H1 (cell line): ENCODE results near the gene GNAO1. TPM values are rescaled to one million over a fixed set of nuclear protein-coding genes. Genes with fewer than 3 reads are reported as not detected.

Experiments
- CTCF ChIA-PET: fragments of 300-600 bp; sonication (Branson Sonifier 250); formaldehyde crosslinking; loops from one replicate; lab custom pipeline; 2021; ENCODE audit not compliant: partially characterized antibody; lab: Charles Lee
- POLR2A ChIA-PET: fragments of 300-600 bp; sonication (Branson Sonifier 250); formaldehyde crosslinking; loops from one replicate; lab custom pipeline; 2021; ENCODE audit warnings: inconsistent platforms; ENCODE audit not compliant: partially characterized antibody; lab: Charles Lee
- DNase-seq, 2 experiments: peaks; one replicate each; pipeline versions ENCODE4 v3.0.0 to v3.0.0-alpha.2; 2010 to 2022; ENCODE audit warnings: low spot score in 2 of 2, low read depth in 1 of 2, mixed read lengths in 1 of 2
- FAIRE-seq: peaks from 2 replicates; lab custom pipeline; 2011; peaks lifted over from hg19 to GRCh38; lab: Jason Lieb, UNC
- H2AFZ ChIP-seq: 2 replicates; pipeline ENCODE4 v1.8.1; 2012; ENCODE audit warnings: low read length, inconsistent platforms
- H2AK5ac ChIP-seq: 2 replicates; pipeline ENCODE4 v1.6.1; 2013; ENCODE audit warnings: low read depth, low read length
- H2BK120ac ChIP-seq: replicated peaks from 2 replicates; pipeline ENCODE3; 2013; ENCODE audit warnings: low read depth, low read length, inconsistent platforms
- H2BK12ac ChIP-seq: 2 replicates; pipeline ENCODE4 v1.6.1; 2013; ENCODE audit warnings: low read depth, low read length
- H2BK15ac ChIP-seq: 2 replicates; pipeline ENCODE4 v1.6.1; 2013; ENCODE audit warnings: low read length
- H2BK20ac ChIP-seq: 2 replicates; pipeline ENCODE4 v1.6.1; 2013; ENCODE audit warnings: low read length
- H2BK5ac ChIP-seq: 2 replicates; pipeline ENCODE4 v1.6.1; 2013; ENCODE audit warnings: low read depth, low read length
- H3K14ac ChIP-seq: 2 replicates; pipeline ENCODE4 v1.6.1; 2013; ENCODE audit warnings: inconsistent platforms; ENCODE audit not compliant: insufficient read length
- H3K18ac ChIP-seq: 2 replicates; pipeline ENCODE4 v1.6.1; 2013; ENCODE audit warnings: low read length; ENCODE audit errors: extremely low read depth
- H3K23ac ChIP-seq: 2 replicates; pipeline ENCODE4 v1.6.1; 2013; ENCODE audit warnings: inconsistent platforms; ENCODE audit not compliant: insufficient read length
- H3K23me2 ChIP-seq: 2 replicates; pipeline ENCODE4 v1.6.1; 2013; ENCODE audit warnings: low read depth, low read length
- H3K27ac ChIP-seq: 2 replicates; pipeline ENCODE4 v1.6.1; 2011; ENCODE audit warnings: low read depth, low read length, inconsistent platforms
- H3K27me3 ChIP-seq, 4 experiments: replicated peaks in 1 of 4; 1 replicate in 1 of 4; 2 replicates in 3 of 4; pipeline versions ENCODE4 v1.6.1 to v1.8.1; 2011 to 2013; ENCODE audit warnings: low read length in 3 of 4, mild to moderate bottlenecking in 3 of 4, inconsistent platforms in 2 of 4, mixed read lengths in 2 of 4, moderate library complexity in 1 of 4; ENCODE audit not compliant: control insufficient read depth in 3 of 4, insufficient read depth in 3 of 4; ENCODE audit errors: extremely low read depth in 1 of 4
- H3K36me3 ChIP-seq, 4 experiments: 2 replicates each; pipeline versions ENCODE4 v1.6.1 to v1.8.1; 2011 to 2013; ENCODE audit warnings: mild to moderate bottlenecking in 4 of 4, low read length in 3 of 4, moderate library complexity in 2 of 4, control low read depth in 1 of 4, inconsistent platforms in 1 of 4; ENCODE audit not compliant: insufficient read depth in 4 of 4, control insufficient read depth in 2 of 4
- H3K4ac ChIP-seq: replicated peaks from 2 replicates; pipeline ENCODE3; 2013; ENCODE audit warnings: low read length, low read depth, mixed read lengths, inconsistent platforms; ENCODE audit not compliant: insufficient read length
- H3K4me1 ChIP-seq, 4 experiments: replicated peaks in 1 of 4; 1 replicate in 1 of 4; 2 replicates in 3 of 4; pipeline versions ENCODE4 v1.6.1 to v1.8.1; 2011 to 2013; ENCODE audit warnings: low read length in 3 of 4, inconsistent platforms in 2 of 4, mixed read lengths in 1 of 4; ENCODE audit not compliant: insufficient read depth in 4 of 4, control insufficient read depth in 3 of 4
- H3K4me2 ChIP-seq, 2 experiments: 2 replicates each; pipeline versions ENCODE4 v1.6.1 to v1.8.1; 2011 to 2013; ENCODE audit warnings: low read depth in 2 of 2, low read length in 2 of 2, control low read depth in 1 of 2, inconsistent platforms in 1 of 2, mild to moderate bottlenecking in 1 of 2; ENCODE audit not compliant: insufficient read depth in 1 of 2
- H3K4me3 ChIP-seq, 4 experiments: fragments of 200-600, 300-600 bp in 1 of 4; sonication (generic), shearing (Covaris generic), sonication (Bioruptor Twin) in 1 of 4; 2 replicates each; pipeline versions ENCODE4 v1.5.1 to v1.8.1; 2011 to 2016; ENCODE audit warnings: low read length in 4 of 4, low read depth in 3 of 4, control low read depth in 2 of 4, inconsistent platforms in 2 of 4, mild to moderate bottlenecking in 2 of 4, mixed read lengths in 1 of 4, moderate library complexity in 1 of 4; ENCODE audit not compliant: insufficient read depth in 2 of 4; ENCODE audit errors: extremely low read depth in 1 of 4
- H3K56ac ChIP-seq: replicated peaks from 2 replicates; pipeline ENCODE3; 2013; ENCODE audit warnings: low read depth, mild to moderate bottlenecking, mixed read lengths, low read length, inconsistent platforms; ENCODE audit not compliant: insufficient read length
- H3K79me1 ChIP-seq: 2 replicates; pipeline ENCODE4 v1.6.1; 2013; ENCODE audit warnings: low read depth, low read length, control low read depth
- H3K79me2 ChIP-seq, 2 experiments: 2 replicates each; pipeline versions ENCODE4 v1.6.1 to v1.8.1; 2012 to 2013; ENCODE audit warnings: low read length in 2 of 2, mild to moderate bottlenecking in 2 of 2, inconsistent platforms in 1 of 2; ENCODE audit not compliant: insufficient read depth in 2 of 2, control insufficient read depth in 1 of 2
- H3K9ac ChIP-seq, 4 experiments: replicated peaks in 1 of 4; 1 replicate in 1 of 4; 2 replicates in 3 of 4; pipeline versions ENCODE4 v1.6.1 to v1.8.1; 2011 to 2013; ENCODE audit warnings: low read depth in 3 of 4, low read length in 3 of 4, control low read depth in 2 of 4, mild to moderate bottlenecking in 2 of 4, moderate library complexity in 2 of 4, inconsistent platforms in 1 of 4; ENCODE audit errors: extremely low read depth in 1 of 4
- H3K9me3 ChIP-seq, 2 experiments: 2 replicates each; pipeline versions ENCODE4 v1.6.1 to v1.8.1; 2012 to 2013; ENCODE audit warnings: mild to moderate bottlenecking in 2 of 2, moderate library complexity in 2 of 2, control low read depth in 1 of 2, inconsistent platforms in 1 of 2, low read depth in 1 of 2, low read length in 1 of 2, mixed read lengths in 1 of 2; ENCODE audit not compliant: insufficient read depth in 2 of 2
- H4K20me1 ChIP-seq, 2 experiments: replicated peaks in 1 of 2; 2 replicates each; pipeline versions ENCODE3 to v1.8.1; 2011 to 2013; ENCODE audit warnings: inconsistent platforms in 2 of 2, low read length in 2 of 2, mild to moderate bottlenecking in 1 of 2; ENCODE audit not compliant: insufficient read depth in 2 of 2, control insufficient read depth in 1 of 2
- H4K5ac ChIP-seq: 2 replicates; pipeline ENCODE4 v1.6.1; 2013; ENCODE audit warnings: low read length, low read depth, mixed read lengths, inconsistent platforms; ENCODE audit not compliant: insufficient read length
- H4K8ac ChIP-seq: 2 replicates; pipeline ENCODE4 v1.8.0; 2013; ENCODE audit warnings: mild to moderate bottlenecking, moderate library complexity, low read length, inconsistent platforms; ENCODE audit not compliant: insufficient read depth; ENCODE audit errors: extremely low read depth
- H4K91ac ChIP-seq: replicated peaks from 2 replicates; pipeline ENCODE3; 2013; ENCODE audit warnings: low read length, mixed read lengths, inconsistent platforms; ENCODE audit not compliant: insufficient read length
- EZH2 ChIP-seq: fragments of 200-600 bp; sonication (generic); IDR thresholded peaks from 2 replicates; pipeline ENCODE4 v1.7.1; 2012; ENCODE audit warnings: low read depth, mild to moderate bottlenecking, moderate library complexity, low read length, inconsistent platforms; ENCODE audit not compliant: severe bottlenecking
- GABPA ChIP-seq: IDR thresholded peaks from 2 replicates; pipeline ENCODE4 v1.6.1; 2011; ENCODE audit warnings: mild to moderate bottlenecking, low read length, moderate library complexity, borderline replicate concordance; ENCODE audit not compliant: insufficient read depth
- WGBS, 2 experiments: shearing (Covaris generic) in 1 of 2; methylation state at CpG; one replicate each; pipeline versions ENCODE4 v1.1.6 to v1.1.7; 2013 to 2015; ENCODE audit warnings: low lambda C conversion rate in 2 of 2, mixed read lengths in 2 of 2, inconsistent platforms in 1 of 2, low coverage in 1 of 2, missing lambda C conversion rate in 1 of 2; ENCODE audit not compliant: insufficient replicate concordance in 2 of 2, insufficient coverage in 1 of 2, insufficient read length in 1 of 2; ENCODE audit errors: extremely low coverage in 1 of 2, missing lambda C conversion rate in 1 of 2; 5-methylcytosine and 5-hydroxymethylcytosine counted together
- polyA plus RNA-seq, 7 experiments: library from polyadenylated mRNA; depleted of rRNA in 3 of 7; stranded (reverse) in 5 of 7; unstranded in 2 of 7; fragments of >200 nt in 5 of 7; fragments of 200-250 nt in 2 of 7; gene quantifications; 1 replicate in 5 of 7; 2 replicates in 1 of 7; 4 replicates in 1 of 7; pipeline versions ENCODE4 v1.2.1 to v1.2.3, GENCODE V29; 2011 to 2013; ENCODE audit warnings: missing spikeins in 2 of 7, mixed read lengths in 2 of 7
- total RNA-seq: library from RNA; stranded (reverse); fragmentation: NEBNext Ultra II Directional; extraction: Animal tissue kit (Norgen Biotek cat#: 25700); gene quantifications from 2 replicates; pipeline ENCODE4 v1.2.1, GENCODE V29; 2021

The GNAO1 gene
- total and polyA plus RNA-seq, 2 of the 8 experiments (the other 6 are each of a cell fraction or from before 2014, with no cell fraction given) = 6.7 to 34.4 TPM

DNA sequence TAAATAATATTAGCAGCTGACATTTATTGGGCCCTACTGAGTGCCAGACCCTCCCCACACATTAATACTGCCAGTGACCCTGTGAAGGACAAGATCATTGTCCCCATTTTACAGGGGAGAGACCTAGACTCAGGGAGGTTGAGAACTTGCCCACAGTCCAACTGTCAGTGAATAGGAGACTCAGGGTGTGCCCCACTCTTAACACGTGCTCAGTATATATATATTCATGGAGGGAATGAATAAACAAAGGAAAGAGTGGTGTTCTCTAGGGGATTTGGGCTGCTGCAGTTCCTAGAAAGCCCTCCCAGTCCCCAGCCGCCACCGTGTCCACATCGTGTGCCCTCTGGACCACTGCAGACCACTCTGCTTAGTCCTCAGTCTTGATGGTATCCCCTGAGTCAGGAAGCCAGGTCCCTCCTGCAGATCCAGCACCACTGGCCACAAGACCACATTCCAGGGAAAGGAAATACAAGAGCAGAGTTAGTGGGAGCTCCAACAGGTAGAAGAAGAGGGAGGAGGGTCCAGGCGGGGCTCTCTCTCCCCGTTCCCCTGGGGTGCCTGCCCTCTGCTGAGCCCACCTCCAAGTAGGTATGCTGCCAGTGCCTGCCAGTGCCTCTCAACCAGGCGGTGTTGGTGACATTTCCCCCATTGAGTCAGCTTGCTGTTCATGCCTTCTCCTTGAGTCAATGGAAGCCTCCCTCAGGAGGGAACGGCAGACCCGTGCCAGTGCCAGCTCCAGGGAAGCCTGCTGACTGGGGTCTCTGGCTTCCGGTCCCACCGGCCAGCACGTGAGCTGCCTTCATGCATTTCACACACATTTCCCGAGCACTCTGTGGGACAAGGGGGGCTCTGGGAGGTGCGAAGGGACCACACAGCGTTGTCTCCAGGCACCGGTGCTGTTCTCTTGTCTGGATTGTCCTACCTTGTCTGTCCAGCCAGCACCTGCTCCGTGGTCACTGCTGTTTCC lies 75.6 kb downstream of the GNAO1 start:
- FAIRE-seq = no peak
- CTCF ChIA-PET = interaction anchor here (1.2 to 6.9 kb wide), 4 partner anchors 12 to 64 kb away, joined by 3 to 70 read pairs (median 8); no protein-coding TSS in a partner anchor
- no peak overlapping the region for H3K56ac ChIP-seq

More for the DNA sequence above, 75.6 kb downstream of the GNAO1 start:
- Histone ChIP-seq H2AFZ (no peak overlapping the region), H3K23ac (no peak overlapping the region), H3K79me2 (no peaks in the 10 kb centered on the region), H4K8ac (peak overlapping the region; percentile 64; the same call in 1 of the 2 replicates), H3K4me3 (no peak overlapping the region), H3K79me1 (peaks cover 2% of the 10 kb centered on the region; the same call in 1 of the 2 replicates), H2BK12ac (no peak overlapping the region), H4K5ac (no peak overlapping the region), H2BK120ac (no peak overlapping the region), H3K9ac (no peak overlapping the region), H2BK15ac (peak overlapping the region; percentile 61; the same call in 1 of the 2 replicates), H3K27me3 (no peaks in the 10 kb centered on the region), H3K14ac (no peak overlapping the region), H4K91ac (no peak overlapping the region), H3K27ac (no peak overlapping the region; the same call in 1 of the 2 replicates), H3K4me2 (no peak overlapping the region), H3K9me3 (no peaks in the 10 kb centered on the region), H3K23me2 (no peaks in the 10 kb centered on the region), H3K4me1 (peaks cover 0 to 9% (median 4%) of the 10 kb centered on the region in 4 experiments; a peak in 6 of 7 replicates), H2BK20ac (no peak overlapping the region), H2AK5ac (no peak overlapping the region), H2BK5ac (no peak overlapping the region), H3K36me3 (no peaks in the 10 kb centered on the region), H3K18ac (no peak overlapping the region), H4K20me1 (peaks cover 3 to 8% of the 10 kb centered on the region in 2 experiments), H3K4ac (no peak overlapping the region)
- TF ChIP-seq GABPA (no peak), EZH2 (no peak)
- POLR2A ChIA-PET = no interaction called here
- DNase-seq = no peak
- WGBS, 2 experiments = 87% methylated on average over 15 of the region's 17 CpGs; no CpG with 5 or more reads in 1 of the 2 experiments
